Activated T-helper 9 cell treated with anti-CD3 and anti-CD28 coated beads, Interleukin-2, amount 50 U/mL, for 16 hours (primary cell): ENCODE measurements around the gene ADAMTS13.
"Not testable (repeated sequence)": the region's sequence is repeated elsewhere in the genome, so short reads cannot be mapped to it uniquely, and the experiment has no call there.

Source experiments
- DNase-seq: peaks from one replicate; pipeline ENCODE4 v3.0.0-alpha.2; 2020; ENCODE audit warnings: low read depth

The ADAMTS13 gene

GRCh38 chr9:133421615-133422542 lies at the start of gene ADAMTS13:
ADAMTS13 (plus strand) TSS chr9:133422367; CDS start chr9:133422444, 77 bp downstream.
- peak; percentile 12 for DNase-seq

GRCh38 chr9:133374612-133375115 lies 47.5 kb upstream of the ADAMTS13 start:
- no peak for DNase-seq

GRCh38 chr9:133375116-133375723 lies 46.9 kb upstream of the ADAMTS13 start:
- no peak for DNase-seq

GRCh38 chr9:133375724-133376654 lies 46.2 kb upstream of the ADAMTS13 start, which contains the start of the genes STKLD1 and SURF4:
STKLD1 (plus strand) TSS chr9:133376366; CDS start chr9:133376474, 108 bp downstream.
SURF4 (minus strand) TSS chr9:133376060; CDS start chr9:133375969, 91 bp downstream.
- peak; percentile 93 for DNase-seq

GRCh38 chr9:133377280-133377679 lies 44.9 kb upstream of the ADAMTS13 start:
- not testable (repeated sequence) for DNase-seq

- DNase-seq, result no peak
Observed at GRCh38 chr9:133377721-133378216, 44.4 kb upstream of the ADAMTS13 start.

- DNase-seq, result no peak
Observed at GRCh38 chr9:133378408-133378962, 43.7 kb upstream of the ADAMTS13 start.

- no peak for DNase-seq
Observed at GRCh38 chr9:133379153-133380086, 42.7 kb upstream of the ADAMTS13 start.

GRCh38 chr9:133380734-133381133 lies 41.4 kb upstream of the ADAMTS13 start:
- no peak for DNase-seq

- DNase-seq, result no peak
Observed at GRCh38 chr9:133382507-133383141, 39.5 kb upstream of the ADAMTS13 start.

- DNase-seq, result no peak
Observed at GRCh38 chr9:133383438-133383837, 38.7 kb upstream of the ADAMTS13 start.

- DNase-seq, result no peak
Observed at GRCh38 chr9:133384736-133385321, 37.3 kb upstream of the ADAMTS13 start.

GRCh38 chr9:133385452-133385851 lies 36.7 kb upstream of the ADAMTS13 start:
- DNase-seq, result no peak

- no peak for DNase-seq
Observed at GRCh38 chr9:133386338-133386737, 35.8 kb upstream of the ADAMTS13 start.

- no peak for DNase-seq
Observed at GRCh38 chr9:133387680-133388079, 34.5 kb upstream of the ADAMTS13 start.

GRCh38 chr9:133389025-133389557 lies 33.1 kb upstream of the ADAMTS13 start:
- no peak for DNase-seq

- no peak for DNase-seq
Observed at GRCh38 chr9:133389562-133389961, 32.6 kb upstream of the ADAMTS13 start.

GRCh38 chr9:133390713-133391112 lies 31.5 kb upstream of the ADAMTS13 start:
- DNase-seq, result no peak

- DNase-seq, result not testable (repeated sequence)
Observed at GRCh38 chr9:133391449-133391848, 30.7 kb upstream of the ADAMTS13 start.
